Measurements from ENCODE around the gene SYT12.

DNA sequence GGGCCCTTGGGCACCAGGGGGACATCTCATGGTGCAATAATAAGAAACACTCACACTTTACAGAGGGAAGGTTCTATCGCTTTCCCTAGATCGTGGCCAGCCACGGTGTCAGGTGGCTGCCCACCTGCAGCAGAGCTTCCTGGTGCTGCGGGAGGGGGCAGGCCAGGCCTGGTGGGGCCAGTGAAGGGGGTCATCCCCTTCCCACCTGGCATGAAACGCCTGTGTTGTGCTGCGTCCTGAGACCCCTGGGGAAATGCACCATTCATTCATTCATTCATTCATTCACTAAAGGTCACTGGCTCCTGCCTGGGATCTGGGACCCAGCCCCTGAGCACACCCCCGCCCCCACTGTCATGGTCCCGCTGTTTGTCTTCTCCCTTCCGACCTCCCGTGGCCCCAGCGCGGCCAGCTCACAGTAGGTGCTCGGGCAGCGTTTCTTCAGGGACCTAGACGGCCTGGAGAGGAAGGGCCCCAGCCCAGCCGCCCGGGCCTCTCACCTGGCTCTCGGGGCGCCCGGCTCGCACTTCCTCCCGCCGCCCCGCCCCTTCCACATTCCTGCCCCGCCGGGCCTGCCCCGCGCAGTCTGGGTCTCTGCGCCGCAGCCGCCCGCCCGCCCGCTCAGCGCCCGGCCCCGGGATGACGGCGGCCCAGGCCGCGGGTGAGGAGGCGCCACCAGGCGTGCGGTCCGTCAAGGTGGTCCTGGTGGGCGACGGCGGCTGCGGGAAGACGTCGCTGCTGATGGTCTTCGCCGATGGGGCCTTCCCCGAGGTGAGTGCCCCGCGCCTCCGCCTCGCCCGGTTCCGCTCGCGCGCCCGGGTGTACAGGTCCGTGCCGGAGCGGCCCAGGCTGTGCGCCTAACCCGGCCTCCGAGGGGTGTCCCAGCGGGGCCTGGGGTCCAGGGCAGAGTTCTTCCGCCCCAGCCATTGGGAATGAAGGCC, 33.6 kb downstream of the SYT12 start, which contains the start of gene RHOD:
- TF ChIP-seq POLR2A (IDR thresholded peaks at IDR 0.05; ENCODE audit: low read depth, low read length) (no peak), POLR2AphosphoS5 (IDR thresholded peaks at IDR 0.05; ENCODE audit: low read depth, low read length) (no peak), TAF1 (IDR thresholded peaks at IDR 0.05; ENCODE audit: low read depth, low read length) (no peak)

All from GM12891 (cell line).